Vagina (tissue), 2 donors: ENCODE measurements around the gene ABCA3. TPM values are rescaled to one million over a fixed set of nuclear protein-coding genes. Genes with fewer than 3 reads are reported as not detected.

Experiments used
- DNase-seq, 2 donors: peaks; one replicate each; pipeline ENCODE4 v3.0.0-alpha.2; 2017; ENCODE audit errors: extremely low spot score in 2 of 2
- H3K27ac ChIP-seq: fragments of 200-600 bp; sonication (generic); one replicate; pipeline ENCODE4 v1.5.1; 2019
- H3K27me3 ChIP-seq: fragments of 200-600 bp; sonication (generic); one replicate; pipeline ENCODE4 v1.5.1; 2019
- H3K36me3 ChIP-seq, 2 donors: fragments of 200-600 bp; sonication (generic); one replicate each; pipeline ENCODE4 v1.5.1; 2017 to 2019
- H3K4me1 ChIP-seq: fragments of 200-600 bp; sonication (generic); one replicate; pipeline ENCODE4 v1.5.1; 2019
- H3K4me3 ChIP-seq, 2 donors: fragments of 200-600 bp; sonication (generic); 1 replicate in 1 of 2; 2 replicates in 1 of 2; pipeline ENCODE4 v1.5.1; 2016 to 2019
- H3K9me3 ChIP-seq: fragments of 200-600 bp; sonication (generic); one replicate; pipeline ENCODE4 v1.5.1; 2019
- POLR2A ChIP-seq, 2 donors: fragments of 450-650 bp; IDR thresholded peaks; one replicate each; pipeline ENCODE4 v1.6.1; 2017; ENCODE audit warnings: antibody characterized with exemption in 2 of 2, mild to moderate bottlenecking in 2 of 2, moderate library complexity in 2 of 2
- POLR2AphosphoS5 ChIP-seq, 2 donors: sonication (generic); formaldehyde crosslinking; IDR thresholded peaks; one replicate each; pipeline ENCODE4 v1.9.0; 2017; ENCODE audit warnings: antibody characterized with exemption in 2 of 2, mild to moderate bottlenecking in 2 of 2, low read depth in 1 of 2; ENCODE audit not compliant: insufficient read depth in 1 of 2
- intact Hi-C: fragments of 100-400 bp; cut with DNase I; formaldehyde crosslinking; loops from one replicate; pipeline ENCODE4 v1.15.1; 2023
- total RNA-seq: library from RNA; depleted of rRNA; stranded (reverse); fragments of >200 nt; gene quantifications from one replicate; pipeline ENCODE4 v1.2.3, GENCODE V29; 2016
- TF ChIP-seq, protein P1 (sequence below), 3 experiments: fragments of 450-650 bp in 2 of 3; fragments of 200-600 bp in 1 of 3; sonication (generic) in 1 of 3; IDR thresholded peaks; one replicate each; pipeline ENCODE4 v1.5.1; 2017 to 2019; ENCODE audit warnings: antibody characterized with exemption in 3 of 3, mild to moderate bottlenecking in 2 of 3, moderate library complexity in 2 of 3

The ABCA3 gene
- total RNA-seq, 1 donor from 2014 or later = 5.4 TPM

GRCh38 chr16:2282866-2283555, 57.5 kb downstream of the ABCA3 start:
- no peak for DNase-seq
- TF ChIP-seq, protein P1, sequence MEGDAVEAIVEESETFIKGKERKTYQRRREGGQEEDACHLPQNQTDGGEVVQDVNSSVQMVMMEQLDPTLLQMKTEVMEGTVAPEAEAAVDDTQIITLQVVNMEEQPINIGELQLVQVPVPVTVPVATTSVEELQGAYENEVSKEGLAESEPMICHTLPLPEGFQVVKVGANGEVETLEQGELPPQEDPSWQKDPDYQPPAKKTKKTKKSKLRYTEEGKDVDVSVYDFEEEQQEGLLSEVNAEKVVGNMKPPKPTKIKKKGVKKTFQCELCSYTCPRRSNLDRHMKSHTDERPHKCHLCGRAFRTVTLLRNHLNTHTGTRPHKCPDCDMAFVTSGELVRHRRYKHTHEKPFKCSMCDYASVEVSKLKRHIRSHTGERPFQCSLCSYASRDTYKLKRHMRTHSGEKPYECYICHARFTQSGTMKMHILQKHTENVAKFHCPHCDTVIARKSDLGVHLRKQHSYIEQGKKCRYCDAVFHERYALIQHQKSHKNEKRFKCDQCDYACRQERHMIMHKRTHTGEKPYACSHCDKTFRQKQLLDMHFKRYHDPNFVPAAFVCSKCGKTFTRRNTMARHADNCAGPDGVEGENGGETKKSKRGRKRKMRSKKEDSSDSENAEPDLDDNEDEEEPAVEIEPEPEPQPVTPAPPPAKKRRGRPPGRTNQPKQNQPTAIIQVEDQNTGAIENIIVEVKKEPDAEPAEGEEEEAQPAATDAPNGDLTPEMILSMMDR (IDR thresholded peaks at IDR 0.05) = no peak
- no peak for TF ChIP-seq POLR2A (IDR thresholded peaks at IDR 0.05)
- TF ChIP-seq POLR2AphosphoS5 (IDR thresholded peaks at IDR 0.05; ENCODE audit: insufficient read depth in 1 of 2, low read depth in 1 of 2) = no peak
- Histone ChIP-seq H3K9me3 (no peaks in the 10 kb centered on the region), H3K27ac (no peak overlapping the region), H3K4me1 (no peaks in the 10 kb centered on the region), H3K27me3 (no peaks in the 10 kb centered on the region), H3K4me3 (no peak overlapping the region), H3K36me3 (no peaks in the 10 kb centered on the region)
- intact Hi-C loops = no loop called here

DNA sequence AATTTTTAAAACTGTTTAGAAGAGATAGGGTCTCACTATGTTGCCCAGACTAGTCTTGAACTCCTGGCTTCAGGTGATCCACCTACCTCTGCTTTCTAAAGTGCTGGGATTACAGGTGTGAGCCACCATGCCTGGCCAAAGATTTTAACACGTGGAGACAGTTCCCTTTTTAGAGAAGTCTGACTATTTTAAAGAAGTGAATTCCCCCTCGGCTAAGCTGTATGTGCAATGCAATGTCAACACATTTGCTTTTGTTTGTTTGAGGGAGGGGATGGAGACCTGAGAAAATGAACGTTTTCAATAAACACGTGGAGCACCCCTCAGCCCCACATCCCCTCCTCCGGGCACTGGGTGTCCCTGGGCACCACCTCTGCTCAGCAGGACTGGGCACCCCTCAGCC, 58.3 kb downstream of the ABCA3 start:
- no peak for DNase-seq
- Histone ChIP-seq H3K9me3 (no peaks in the 10 kb centered on the region), H3K27ac (no peak overlapping the region), H3K4me3 (no peak overlapping the region), H3K4me1 (no peaks in the 10 kb centered on the region), H3K27me3 (no peaks in the 10 kb centered on the region), H3K36me3 (no peaks in the 10 kb centered on the region)
- intact Hi-C loops = no loop called here
- TF ChIP-seq POLR2AphosphoS5 (IDR thresholded peaks at IDR 0.05; ENCODE audit: insufficient read depth in 1 of 2, low read depth in 1 of 2) (no peak), POLR2A (IDR thresholded peaks at IDR 0.05) (no peak)

GRCh38 chr16:2280981-2281542, 59.5 kb downstream of the ABCA3 start:
- Histone ChIP-seq H3K36me3 (no peaks in the 10 kb centered on the region), H3K4me1 (no peaks in the 10 kb centered on the region), H3K9me3 (no peaks in the 10 kb centered on the region), H3K27me3 (no peaks in the 10 kb centered on the region), H3K27ac (no peak overlapping the region), H3K4me3 (no peak overlapping the region)
- no peak for DNase-seq
- TF ChIP-seq, protein P1 (IDR thresholded peaks at IDR 0.05) = no peak
- no peak for TF ChIP-seq POLR2AphosphoS5 (IDR thresholded peaks at IDR 0.05; ENCODE audit: insufficient read depth in 1 of 2, low read depth in 1 of 2)
- intact Hi-C loops = no loop called here

DNA sequence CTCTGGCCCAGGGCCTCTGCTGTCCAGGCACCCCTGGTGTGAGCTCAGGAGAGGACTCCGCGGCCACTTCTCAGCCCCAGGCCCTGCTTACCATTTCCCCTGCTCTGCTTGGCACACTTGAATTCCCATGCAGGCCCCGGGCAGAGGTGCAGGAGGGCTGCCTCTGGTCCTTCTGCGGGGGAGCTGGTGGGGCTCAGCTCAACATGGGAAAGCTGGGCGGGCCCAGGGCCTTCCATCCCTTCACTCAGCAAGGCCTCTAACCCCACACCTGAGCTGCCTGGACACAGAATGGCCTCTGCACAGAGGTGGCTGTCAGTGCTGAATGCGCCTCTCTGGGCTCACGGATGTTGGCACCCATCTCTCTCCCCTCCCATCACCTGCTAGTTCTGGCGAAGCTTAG, 60.1 kb downstream of the ABCA3 start:
- Histone ChIP-seq H3K27me3 (no peaks in the 10 kb centered on the region), H3K4me3 (no peak overlapping the region), H3K36me3 (no peaks in the 10 kb centered on the region), H3K27ac (no peak overlapping the region), H3K4me1 (no peaks in the 10 kb centered on the region), H3K9me3 (no peaks in the 10 kb centered on the region)
- DNase-seq = no peak
- intact Hi-C loops = no loop called here
- TF ChIP-seq POLR2AphosphoS5 (IDR thresholded peaks at IDR 0.05; ENCODE audit: insufficient read depth in 1 of 2, low read depth in 1 of 2) (no peak), POLR2A (IDR thresholded peaks at IDR 0.05) (no peak)
- TF ChIP-seq, protein P1 (IDR thresholded peaks at IDR 0.05) = no peak

- no peak for DNase-seq
- no peak overlapping the region for H3K27ac ChIP-seq
- H3K9me3 ChIP-seq = no peaks in the 10 kb centered on the region
- H3K27me3 ChIP-seq = no peaks in the 10 kb centered on the region
- TF ChIP-seq POLR2AphosphoS5 (IDR thresholded peaks at IDR 0.05; ENCODE audit: insufficient read depth in 1 of 2, low read depth in 1 of 2) = no peak
- TF ChIP-seq, protein P1 (IDR thresholded peaks at IDR 0.05) = no peak
- TF ChIP-seq POLR2A (IDR thresholded peaks at IDR 0.05) = no peak
- no peaks in the 10 kb centered on the region for H3K4me1 ChIP-seq
- intact Hi-C loops = no loop called here
- no peaks in the 10 kb centered on the region for H3K36me3 ChIP-seq
- no peak overlapping the region for H3K4me3 ChIP-seq
These were observed 61.4 kb downstream of the ABCA3 start for GRCh38 chr16:2278956-2279800.
